GM23338 (cell line): Measurements from ENCODE around the gene VANGL1. TPM values are rescaled to one million over a fixed set of nuclear protein-coding genes. Genes with fewer than 3 reads are reported as not detected.

ENCODE experiments used
- ATAC-seq: fragments of 200-7000 bp; cut with Tn5 transposase; 3 replicates; pipeline ENCODE4 v1.9.1; 2020
- DNase-seq: peaks from one replicate; pipeline ENCODE4 v3.0.0-alpha.2; 2015; ENCODE audit warnings: low spot score
- H2AFZ ChIP-seq: fragments of 200-600 bp; sonication (generic); 2 replicates; pipeline ENCODE4 v1.8.0; 2016; ENCODE audit warnings: antibody characterized with exemption, mild to moderate bottlenecking, moderate library complexity
- H3F3A ChIP-seq: fragments of 200-600 bp; sonication (generic); replicated peaks from 2 replicates; pipeline ENCODE4 v1.8.0; 2017; ENCODE audit warnings: antibody characterized with exemption, mixed run types, low read depth
- H3K27ac ChIP-seq: fragments of 200-600 bp; sonication (generic); 2 replicates; pipeline ENCODE4 v1.6.1; 2016; ENCODE audit warnings: low read depth
- H3K27me3 ChIP-seq: fragments of 200-600 bp; sonication (generic); 2 replicates; pipeline ENCODE4 v1.8.0; 2016; ENCODE audit warnings: mild to moderate bottlenecking, mixed run types, moderate library complexity; ENCODE audit not compliant: insufficient read depth
- H3K36me3 ChIP-seq: fragments of 200-600 bp; sonication (generic); 2 replicates; pipeline ENCODE4 v1.8.0; 2016; ENCODE audit warnings: mild to moderate bottlenecking; ENCODE audit not compliant: insufficient read depth
- H3K4me1 ChIP-seq: fragments of 200-600 bp; sonication (generic); 2 replicates; pipeline ENCODE4 v1.8.0; 2016; ENCODE audit warnings: mild to moderate bottlenecking, moderate library complexity; ENCODE audit not compliant: insufficient read depth
- H3K4me2 ChIP-seq: fragments of 200-600 bp; sonication (generic); 2 replicates; pipeline ENCODE4 v1.7.1; 2017; ENCODE audit warnings: mixed run types
- H3K4me3 ChIP-seq: fragments of 200-600 bp; sonication (generic); 2 replicates; pipeline ENCODE4 v1.6.1; 2016; ENCODE audit warnings: mixed run types
- H3K79me2 ChIP-seq: fragments of 200-600 bp; sonication (generic); replicated peaks from 2 replicates; pipeline ENCODE4 v1.8.0; 2017; ENCODE audit warnings: mild to moderate bottlenecking; ENCODE audit not compliant: insufficient read depth
- H3K9me2 ChIP-seq: fragments of 200-600 bp; sonication (generic); 2 replicates; pipeline ENCODE4 v1.8.0; 2017; ENCODE audit not compliant: insufficient read depth
- H4K20me1 ChIP-seq: fragments of 200-600 bp; sonication (generic); replicated peaks from 2 replicates; pipeline ENCODE4 v1.8.0; 2017; ENCODE audit warnings: mild to moderate bottlenecking; ENCODE audit not compliant: insufficient read depth
- H3K27ac Mint-ChIP-seq: 2 replicates; pipeline ENCODE4 v1.8.0; 2020; ENCODE audit warnings: inconsistent platforms, mild to moderate bottlenecking, moderate library complexity, mixed read lengths
- H3K27me3 Mint-ChIP-seq: 3 replicates; pipeline ENCODE4 v1.8.0; 2022; ENCODE audit warnings: low read depth, mild to moderate bottlenecking, moderate library complexity, mixed read lengths, inconsistent platforms; ENCODE audit not compliant: insufficient read depth, poor library complexity
- H3K36me3 Mint-ChIP-seq: 3 replicates; pipeline ENCODE4 v1.8.0; 2021; ENCODE audit warnings: low read depth, mild to moderate bottlenecking, inconsistent platforms, moderate library complexity, mixed read lengths
- H3K4me1 Mint-ChIP-seq: 3 replicates; pipeline ENCODE4 v1.8.0; 2020; ENCODE audit warnings: mild to moderate bottlenecking, inconsistent platforms, mixed read lengths
- H3K4me3 Mint-ChIP-seq: 3 replicates; pipeline ENCODE4 v1.8.0; 2021; ENCODE audit warnings: moderate library complexity, mild to moderate bottlenecking, inconsistent platforms, mixed read lengths
- H3K9me3 Mint-ChIP-seq: 3 replicates; pipeline ENCODE4 v1.8.0; 2020; ENCODE audit warnings: moderate library complexity, mild to moderate bottlenecking, inconsistent platforms, mixed read lengths
- CREB1 ChIP-seq: fragments of 250-450 bp; sonication (Bioruptor Pico); IDR thresholded peaks from 2 replicates; pipeline ENCODE4 v1.5.0; 2020; ENCODE audit warnings: low read depth, mild to moderate bottlenecking, moderate library complexity
- CTCF ChIP-seq, 2 experiments: fragments of 200-600 bp in 1 of 2; sonication (generic) in 1 of 2; conservative IDR thresholded peaks; 2 replicates each; pipeline versions ENCODE4 v1.5.1 to v1.6.1; 2016 to 2017; ENCODE audit warnings: antibody characterized with exemption in 2 of 2, low read depth in 2 of 2, mild to moderate bottlenecking in 2 of 2, moderate library complexity in 1 of 2
- ETS1 ChIP-seq: IDR thresholded peaks from 2 replicates; pipeline ENCODE4 v1.6.1; 2016; ENCODE audit warnings: antibody characterized with exemption
- EZH2 ChIP-seq: fragments of 200-600 bp; sonication (generic); IDR thresholded peaks from one replicate; pipeline ENCODE4 v1.8.0; 2017; ENCODE audit warnings: antibody characterized with exemption, mild to moderate bottlenecking, low read depth; ENCODE audit not compliant: unreplicated experiment
- EZH2phosphoT487 ChIP-seq: fragments of 200-600 bp; sonication (generic); IDR thresholded peaks from one replicate; pipeline ENCODE4 v1.8.1; 2018; ENCODE audit warnings: antibody characterized with exemption; ENCODE audit not compliant: unreplicated experiment
- JUNB ChIP-seq: IDR thresholded peaks from one replicate; pipeline ENCODE4 v1.6.1; 2016; ENCODE audit warnings: antibody characterized with exemption; ENCODE audit not compliant: unreplicated experiment
- NANOG ChIP-seq: IDR thresholded peaks from 2 replicates; pipeline ENCODE4 v1.6.1; 2016; ENCODE audit warnings: antibody characterized with exemption, borderline replicate concordance
- POLR2AphosphoS5 ChIP-seq: IDR thresholded peaks from 2 replicates; pipeline ENCODE4 v1.6.1; 2016; ENCODE audit warnings: antibody characterized with exemption, low read depth
- REST ChIP-seq: IDR thresholded peaks from one replicate; pipeline ENCODE4 v1.6.1; 2018; ENCODE audit warnings: antibody characterized with exemption; ENCODE audit not compliant: unreplicated experiment
- STAT1 ChIP-seq: IDR thresholded peaks from one replicate; pipeline ENCODE4 v1.6.1; 2016; ENCODE audit warnings: antibody characterized with exemption; ENCODE audit not compliant: unreplicated experiment
- ZNF114 ChIP-seq: fragments of 250-450 bp; sonication (Bioruptor Pico); IDR thresholded peaks from 2 replicates; pipeline ENCODE4 v1.5.0; 2020; ENCODE audit warnings: mild to moderate bottlenecking, moderate library complexity
- ZNF331 ChIP-seq: fragments of 250-450 bp; sonication (Bioruptor Pico); IDR thresholded peaks from 2 replicates; pipeline ENCODE4 v1.5.0; 2020; ENCODE audit warnings: low read depth, mild to moderate bottlenecking, moderate library complexity
- ZNF462 ChIP-seq: fragments of 250-450 bp; sonication (Bioruptor Pico); IDR thresholded peaks from 2 replicates; pipeline ENCODE4 v1.5.0; 2020; ENCODE audit warnings: mild to moderate bottlenecking, moderate library complexity
- polyA plus RNA-seq: library from polyadenylated mRNA; unstranded; fragments of >200 nt; fragmentation: Nextera tagmentation; extraction: Ambion mirVana; gene quantifications from 2 replicates; pipeline ENCODE4 v1.2.1, GENCODE V29; 2016
- total RNA-seq: library from RNA; depleted of rRNA; stranded (reverse); fragments of >200 nt; shearing (Covaris generic); gene quantifications from 2 replicates; pipeline ENCODE4 v1.2.3, GENCODE V29; 2014

Gene VANGL1
- total and polyA plus RNA-seq, 2 experiments from 2014 or later: 4.4 to 14.4 TPM

GRCh38 chr1:115666206-115666605, 24.4 kb downstream of the VANGL1 start:
- Histone ChIP-seq H3K36me3 (peaks cover 8% of the 10 kb centered on the region; the same call in 1 of the 2 replicates), H3F3A (no peaks in the 10 kb centered on the region), H2AFZ (no peak overlapping the region), H3K4me3 (no peak overlapping the region), H3K9me2 (0 out of 2 replicates have a peak, but pooled peaks cover 4% of the 10 kb centered on the region), H3K79me2 (no peaks in the 10 kb centered on the region), H3K4me2 (no peak overlapping the region), H3K27me3 (no peaks in the 10 kb centered on the region), H4K20me1 (no peaks in the 10 kb centered on the region), H3K27ac (no peak overlapping the region), H3K4me1 (no peaks in the 10 kb centered on the region)
- no peak for ATAC-seq
- DNase-seq: no peak
- H3K27ac Mint-ChIP-seq: no peak overlapping the region
- H3K36me3 Mint-ChIP-seq: peaks cover 45% of the 10 kb centered on the region
- no peaks in the 10 kb centered on the region for H3K9me3 Mint-ChIP-seq
- no peak for TF ChIP-seq ETS1
- no peak for TF ChIP-seq REST
- TF ChIP-seq CTCF (conservative IDR thresholded peaks at IDR 0.05; ENCODE audit: low read depth in 2 of 2): no peak
- TF ChIP-seq JUNB: no peak
- TF ChIP-seq POLR2AphosphoS5: no peak
- TF ChIP-seq ZNF331 (CRISPR knock-in tag): no peak
- no peak for TF ChIP-seq EZH2phosphoT487
- TF ChIP-seq STAT1: no peak
- TF ChIP-seq ZNF114 (CRISPR knock-in tag): no peak
- no peak for TF ChIP-seq NANOG
- no peak for TF ChIP-seq CREB1
- no peak for TF ChIP-seq ZNF462 (CRISPR knock-in tag)
- TF ChIP-seq EZH2: no peak
- no peak overlapping the region for H3K4me3 Mint-ChIP-seq
- no peaks in the 10 kb centered on the region for H3K27me3 Mint-ChIP-seq
- H3K4me1 Mint-ChIP-seq: 0 out of 3 replicates have a peak, but pooled peaks cover 2% of the 10 kb centered on the region
